Measurements from ENCODE around the gene TRIM66. TPM values are rescaled to one million over a fixed set of nuclear protein-coding genes. Genes with fewer than 3 reads are reported as not detected.

The TRIM66 gene
- total RNA-seq, 3 donors from 2014 or later, result 9.6 to 21.3 (median 15.9) TPM

- no peak for TF ChIP-seq CTCF (IDR thresholded peaks at IDR 0.05)
- DNase-seq, result no peak
- peak; percentile 28 for ATAC-seq
- H3K4me3 ChIP-seq, result peak overlapping the region; percentile 90
- no peaks in the 10 kb centered on the region for H3K9me3 ChIP-seq
- intact Hi-C loops (cut with DNase I, micrococcal nuclease), result no loop called here
- no peaks in the 10 kb centered on the region for H3K36me3 ChIP-seq (ENCODE audit: low read depth)
- peaks cover 25% of the 10 kb centered on the region for H3K4me1 ChIP-seq (ENCODE audit: low read depth)
Measured at GRCh38 chr11:8683115-8683807, 796 bp upstream of the TRIM66 start.

- Histone ChIP-seq H3K9me3 (no peaks in the 10 kb centered on the region), H3K4me3 (peak overlapping the region; percentile 90), H3K4me1 (ENCODE audit: low read depth) (peaks cover 15% of the 10 kb centered on the region), H3K36me3 (ENCODE audit: low read depth) (no peaks in the 10 kb centered on the region)
- intact Hi-C loops (cut with DNase I, micrococcal nuclease), result no loop called here
- DNase-seq (no peak), ATAC-seq (peak; percentile 49)
- no peak for TF ChIP-seq CTCF (IDR thresholded peaks at IDR 0.05)
Measured at GRCh38 chr11:8681837-8682302, 595 bp downstream of the TRIM66 start.

DNA sequence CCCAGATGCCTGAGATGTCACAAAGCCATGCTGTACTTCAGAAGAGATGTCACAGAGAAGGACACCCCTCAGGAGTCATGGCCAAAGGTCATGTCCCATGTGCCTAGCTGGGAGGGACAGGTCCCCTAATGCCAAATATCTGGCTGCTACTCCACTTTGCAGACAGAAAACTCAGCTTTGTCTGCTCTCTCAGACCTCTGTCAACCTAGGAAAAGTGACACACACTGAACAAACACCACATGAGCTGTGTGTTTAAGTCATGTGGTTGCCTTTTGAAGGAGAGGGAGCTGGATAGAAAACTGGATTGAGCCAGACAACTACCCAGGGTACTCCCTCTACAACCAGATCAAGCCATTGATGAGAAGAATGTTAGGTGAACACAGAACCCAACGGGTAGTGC, 3.5 kb downstream of the TRIM66 start:
- ATAC-seq, result no peak
- intact Hi-C loops (cut with DNase I, micrococcal nuclease), result no loop called here
- H3K36me3 ChIP-seq (ENCODE audit: low read depth), result no peaks in the 10 kb centered on the region
- TF ChIP-seq CTCF (IDR thresholded peaks at IDR 0.05), result no peak
- H3K9me3 ChIP-seq, result no peaks in the 10 kb centered on the region
- no peak for DNase-seq
- no peak overlapping the region for H3K4me3 ChIP-seq
- peaks cover 12% of the 10 kb centered on the region for H3K4me1 ChIP-seq (ENCODE audit: low read depth)

- H3K4me3 ChIP-seq, result no peak overlapping the region
- TF ChIP-seq CTCF (IDR thresholded peaks at IDR 0.05), result no peak
- H3K4me1 ChIP-seq (ENCODE audit: low read depth), result peaks cover 5% of the 10 kb centered on the region
- ATAC-seq, result no peak
- H3K9me3 ChIP-seq, result no peaks in the 10 kb centered on the region
- H3K36me3 ChIP-seq (ENCODE audit: low read depth), result no peaks in the 10 kb centered on the region
- DNase-seq, result no peak
- intact Hi-C loops (cut with DNase I, micrococcal nuclease), result no loop called here
Measured at GRCh38 chr11:8676458-8676857, 6.0 kb downstream of the TRIM66 start.

DNA sequence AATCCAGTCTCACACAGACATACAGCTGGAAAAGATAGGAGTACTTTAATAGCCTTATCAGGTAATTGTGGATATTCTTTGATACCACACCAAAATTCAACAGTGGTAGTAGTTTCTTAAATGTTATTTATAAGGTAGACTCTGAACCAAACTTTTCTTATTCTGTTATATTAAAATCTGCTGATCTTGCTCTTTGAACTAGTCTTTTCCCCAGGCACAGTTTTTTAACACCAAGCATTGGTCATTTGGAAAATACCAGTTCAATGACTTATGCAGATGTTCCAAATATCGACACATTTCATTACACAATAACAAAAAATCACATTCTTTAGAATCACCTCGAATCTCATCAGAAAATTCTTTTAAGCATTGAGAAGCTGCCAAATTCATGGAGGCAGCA, 7.6 kb downstream of the TRIM66 start:
- no peak for TF ChIP-seq CTCF (IDR thresholded peaks at IDR 0.05)
- ATAC-seq (no peak), DNase-seq (no peak)
- Histone ChIP-seq H3K4me1 (ENCODE audit: low read depth) (peaks cover 3% of the 10 kb centered on the region), H3K36me3 (ENCODE audit: low read depth) (no peaks in the 10 kb centered on the region), H3K4me3 (no peak overlapping the region), H3K9me3 (no peaks in the 10 kb centered on the region)
- intact Hi-C loops (cut with DNase I, micrococcal nuclease), result no loop called here

Data from mucosa of descending colon (tissue), 3 donors.